Stimulated activated naive B cell treated with anti-CD40 and anti-IgM and Interleukin-4, amounts not matched to agents 10 μg/mL and 1 μg/mL and 100 μg/mL, for 72 hours (primary cell): Measurements from ENCODE around the gene ARHGEF19.
"Not testable (repeated sequence)": the region's sequence is repeated elsewhere in the genome, so short reads cannot be mapped to it uniquely, and the experiment has no call there.

Experiments
- ATAC-seq, 2 donors: fragments of 150-1000 bp; cut with Tn5 transposase; replicated peaks; 2 replicates each; pipeline ENCODE4 v1.10.0; 2021; ENCODE audit warnings: moderate library complexity in 1 of 2
- DNase-seq: peaks from one replicate; pipeline ENCODE4 v3.0.0; 2021
- H3K27ac Mint-ChIP-seq: one replicate; pipeline ENCODE4 v1.8.0; 2022; ENCODE audit warnings: mild to moderate bottlenecking, mixed read lengths
- H3K27me3 Mint-ChIP-seq, 2 donors: one replicate each; pipeline ENCODE4 v1.8.0; 2022; ENCODE audit warnings: mixed read lengths in 2 of 2
- H3K36me3 Mint-ChIP-seq, 2 donors: one replicate each; pipeline ENCODE4 v1.8.0; 2022; ENCODE audit warnings: mixed read lengths in 2 of 2, mild to moderate bottlenecking in 1 of 2
- H3K4me1 Mint-ChIP-seq, 2 donors: one replicate each; pipeline ENCODE4 v1.8.0; 2022; ENCODE audit warnings: mixed read lengths in 2 of 2, mild to moderate bottlenecking in 1 of 2
- H3K4me3 Mint-ChIP-seq, 2 donors: one replicate each; pipeline ENCODE4 v1.8.0; 2022; ENCODE audit warnings: mild to moderate bottlenecking in 2 of 2, mixed read lengths in 2 of 2, moderate library complexity in 1 of 2
- H3K9me3 Mint-ChIP-seq, 2 donors: one replicate each; pipeline ENCODE4 v1.8.0; 2022; ENCODE audit warnings: mixed read lengths in 2 of 2, mild to moderate bottlenecking in 1 of 2

Gene ARHGEF19

GRCh38 chr1:16170283-16170673, 42.2 kb downstream of the ARHGEF19 start:
- peaks cover 24 to 41% of the 10 kb centered on the region in 2 donors for H3K4me1 Mint-ChIP-seq
- peaks cover 0 to 1% of the 10 kb centered on the region in 2 donors for H3K36me3 Mint-ChIP-seq
- H3K27me3 Mint-ChIP-seq = peaks cover 16 to 54% of the 10 kb centered on the region in 2 donors
- ATAC-seq (no peak), DNase-seq (no peak)
- no peaks in the 10 kb centered on the region for H3K9me3 Mint-ChIP-seq
- H3K4me3 Mint-ChIP-seq = no peak overlapping the region
- no peak overlapping the region for H3K27ac Mint-ChIP-seq

GRCh38 chr1:16168622-16169360, 43.7 kb downstream of the ARHGEF19 start:
- no peaks in the 10 kb centered on the region for H3K9me3 Mint-ChIP-seq
- H3K36me3 Mint-ChIP-seq = peaks cover 0 to 1% of the 10 kb centered on the region in 2 donors
- ATAC-seq (peak; percentile 67 to 75), DNase-seq (no peak)
- peak overlapping the region; percentile 76 to 85 for H3K4me3 Mint-ChIP-seq
- H3K4me1 Mint-ChIP-seq = peaks cover 28 to 51% of the 10 kb centered on the region in 2 donors
- peak overlapping the region; percentile 37 for H3K27ac Mint-ChIP-seq
- H3K27me3 Mint-ChIP-seq = peaks cover 7 to 50% of the 10 kb centered on the region in 2 donors

GRCh38 chr1:16168144-16168495, 44.3 kb downstream of the ARHGEF19 start:
- Mint-ChIP-seq H3K4me3 (peak overlapping the region; percentile 76 to 85), H3K27me3 (peaks cover 4 to 46% of the 10 kb centered on the region in 2 donors), H3K27ac (peak overlapping the region; percentile 51), H3K4me1 (peaks cover 23 to 45% of the 10 kb centered on the region in 2 donors)
- DNase-seq, H3K9me3 Mint-ChIP-seq, H3K36me3 Mint-ChIP-seq, ATAC-seq: not testable (repeated sequence)

- Mint-ChIP-seq H3K27me3 (peaks cover 4 to 42% of the 10 kb centered on the region in 2 donors), H3K36me3 (peaks cover 0 to under 1% of the 10 kb centered on the region in 2 donors), H3K4me1 (peaks cover 26 to 51% of the 10 kb centered on the region in 2 donors), H3K9me3 (no peaks in the 10 kb centered on the region), H3K4me3 (peak overlapping the region; percentile 76 to 85), H3K27ac (peak overlapping the region; percentile 51)
- DNase-seq (peak; percentile 52), ATAC-seq (peak; percentile 81 to 87)
Measured at GRCh38 chr1:16167331-16168143, 44.9 kb downstream of the ARHGEF19 start.

GRCh38 chr1:16166117-16166516, 46.3 kb downstream of the ARHGEF19 start:
- DNase-seq (no peak), ATAC-seq (no peak)
- H3K27me3 Mint-ChIP-seq = peaks cover 2 to 32% of the 10 kb centered on the region in 2 donors
- peaks cover 27 to 54% of the 10 kb centered on the region in 2 donors for H3K4me1 Mint-ChIP-seq
- no peaks in the 10 kb centered on the region for H3K36me3 Mint-ChIP-seq
- no peaks in the 10 kb centered on the region for H3K9me3 Mint-ChIP-seq
- H3K4me3 Mint-ChIP-seq = no peak overlapping the region
- H3K27ac Mint-ChIP-seq = peak overlapping the region; percentile 10

GRCh38 chr1:16165548-16165947, 46.9 kb downstream of the ARHGEF19 start:
- no peak for ATAC-seq
- H3K4me3 Mint-ChIP-seq = no peak overlapping the region
- peaks cover 0 to 27% of the 10 kb centered on the region in 2 donors for H3K27me3 Mint-ChIP-seq
- H3K4me1 Mint-ChIP-seq = peaks cover 26 to 54% of the 10 kb centered on the region in 2 donors
- H3K9me3 Mint-ChIP-seq = no peaks in the 10 kb centered on the region
- H3K27ac Mint-ChIP-seq = no peak overlapping the region
- DNase-seq = no peak
- no peaks in the 10 kb centered on the region for H3K36me3 Mint-ChIP-seq

GRCh38 chr1:16165073-16165364, 47.4 kb downstream of the ARHGEF19 start:
- Mint-ChIP-seq H3K4me3 (no peak overlapping the region), H3K27me3 (peaks cover 0 to 23% of the 10 kb centered on the region in 2 donors), H3K27ac (no peak overlapping the region), H3K4me1 (peaks cover 26 to 54% of the 10 kb centered on the region in 2 donors), H3K36me3 (no peaks in the 10 kb centered on the region), H3K9me3 (no peaks in the 10 kb centered on the region)
- ATAC-seq (no peak), DNase-seq (no peak)

GRCh38 chr1:16164213-16165072, 48.0 kb downstream of the ARHGEF19 start:
- ATAC-seq (no peak), DNase-seq (no peak)
- H3K27me3 Mint-ChIP-seq = peaks cover 0 to 23% of the 10 kb centered on the region in 2 donors

GRCh38 chr1:16163608-16164212, 48.7 kb downstream of the ARHGEF19 start:
- not testable (repeated sequence) for H3K36me3 Mint-ChIP-seq, H3K4me3 Mint-ChIP-seq, H3K27ac Mint-ChIP-seq, DNase-seq, H3K9me3 Mint-ChIP-seq, ATAC-seq
- Mint-ChIP-seq H3K4me1 (peaks cover 19 to 42% of the 10 kb centered on the region in 2 donors), H3K27me3 (peaks cover 0 to 23% of the 10 kb centered on the region in 2 donors)

More at GRCh38 chr1:16164213-16165072, 48.0 kb downstream of the ARHGEF19 start:
- H3K9me3 Mint-ChIP-seq = no peaks in the 10 kb centered on the region
- no peak overlapping the region for H3K4me3 Mint-ChIP-seq
- no peaks in the 10 kb centered on the region for H3K36me3 Mint-ChIP-seq
- H3K27ac Mint-ChIP-seq = no peak overlapping the region
- peaks cover 25 to 49% of the 10 kb centered on the region in 2 donors for H3K4me1 Mint-ChIP-seq

GRCh38 chr1:16162163-16162822, 50.2 kb downstream of the ARHGEF19 start:
- peak overlapping the region; percentile 75 for H3K27ac Mint-ChIP-seq
- ATAC-seq (peak in 1 of 2 donors; percentile 41), DNase-seq (no peak)
- H3K4me1 Mint-ChIP-seq = peaks cover 15 to 42% of the 10 kb centered on the region in 2 donors
- no peaks in the 10 kb centered on the region for H3K9me3 Mint-ChIP-seq
- peaks cover 0 to 29% of the 10 kb centered on the region in 2 donors for H3K27me3 Mint-ChIP-seq
- peak overlapping the region; percentile 65 to 74 for H3K4me3 Mint-ChIP-seq
- H3K36me3 Mint-ChIP-seq = no peaks in the 10 kb centered on the region

GRCh38 chr1:16161717-16162116, 50.7 kb downstream of the ARHGEF19 start:
- Mint-ChIP-seq H3K27ac (no peak overlapping the region), H3K27me3 (peaks cover 0 to 29% of the 10 kb centered on the region in 2 donors), H3K9me3 (no peaks in the 10 kb centered on the region), H3K4me1 (peaks cover 13 to 43% of the 10 kb centered on the region in 2 donors), H3K4me3 (no peak overlapping the region), H3K36me3 (no peaks in the 10 kb centered on the region)
- ATAC-seq = no peak
- DNase-seq = no peak

GRCh38 chr1:16158993-16159831, 53.2 kb downstream of the ARHGEF19 start:
- no peak for DNase-seq
- H3K27ac Mint-ChIP-seq = no peak overlapping the region

More at GRCh38 chr1:16158993-16159831, 53.2 kb downstream of the ARHGEF19 start:
- Mint-ChIP-seq H3K27me3 (peaks cover 0 to 33% of the 10 kb centered on the region in 2 donors), H3K9me3 (no peaks in the 10 kb centered on the region), H3K4me3 (no peak overlapping the region), H3K4me1 (peaks cover 13 to 46% of the 10 kb centered on the region in 2 donors), H3K36me3 (no peaks in the 10 kb centered on the region)
- no peak for ATAC-seq
